A549 (cell line): ENCODE data around the gene KHDC4. TPM values are rescaled to one million over a fixed set of nuclear protein-coding genes. Genes with fewer than 3 reads are reported as not detected.

Source experiments
- ATAC-seq, 2 experiments: fragments of 200-7000 bp in 1 of 2; fragments of >200 bp in 1 of 2; cut with Nextera tagmentation in 1 of 2; cut with Tn5 transposase in 1 of 2; 3 replicates each; pipeline versions ENCODE4 v1.8.0 to v1.9.1; 2018 to 2020; ENCODE audit warnings: mild to moderate bottlenecking in 1 of 2, moderate library complexity in 1 of 2
- CTCF ChIA-PET: fragments of 300-600 bp; sonication (Branson Sonifier 250); formaldehyde crosslinking; extraction: SDS; loops from one replicate; lab custom pipeline; 2021; ENCODE audit warnings: antibody characterized with exemption, inconsistent platforms; lab: Yijun Ruan, JAX
- POLR2A ChIA-PET: fragments of 350-600 bp; formaldehyde crosslinking; extraction: SDS; loops from one replicate; lab custom pipeline; 2021; ENCODE audit warnings: antibody characterized with exemption, inconsistent platforms; lab: Yijun Ruan, JAX
- DNase-seq, 2 experiments: peaks; one replicate each; pipeline versions ENCODE4 v3.0.0 to v3.0.0-alpha.2; 2011 to 2016; ENCODE audit warnings: low read depth in 1 of 2, low spot score in 1 of 2
- FAIRE-seq: peaks from 2 replicates; lab custom pipeline; 2011; peaks lifted over from hg19 to GRCh38; lab: Jason Lieb, UNC
- H3K27ac ChIP-seq, 2 experiments: fragments of >200 bp; sonication (Bioruptor Twin); formaldehyde crosslinking; 3 replicates each; pipeline ENCODE4 v1.5.1; 2016 to 2017
- H3K4me1 ChIP-seq: fragments of >200 bp; sonication (Bioruptor Twin); formaldehyde crosslinking; 3 replicates; pipeline ENCODE4 v1.6.1; 2016
- H3K4me2 ChIP-seq: fragments of >200 bp; sonication (Bioruptor Twin); formaldehyde crosslinking; 3 replicates; pipeline ENCODE4 v1.6.1; 2016
- H3K4me3 ChIP-seq: fragments of >200 bp; sonication (Bioruptor Twin); formaldehyde crosslinking; 3 replicates; pipeline ENCODE4 v1.5.1; 2016
- H3K9me3 ChIP-seq: fragments of >200 bp; sonication (Bioruptor Twin); formaldehyde crosslinking; 3 replicates; pipeline ENCODE4 v1.6.1; 2016
- BCL3 ChIP-seq: fragments of >200 bp; sonication (Bioruptor Twin); formaldehyde crosslinking; IDR thresholded peaks from 3 replicates; pipeline ENCODE4 v1.6.1; 2016
- CBX2 ChIP-seq: fragments of 200-600 bp; sonication (generic); IDR thresholded peaks from 2 replicates; pipeline ENCODE4 v1.6.1; 2016; ENCODE audit warnings: low read depth, mild to moderate bottlenecking, borderline replicate concordance
- CHD4 ChIP-seq: fragments of 200-600 bp; sonication (generic); IDR thresholded peaks from 2 replicates; pipeline ENCODE4 v1.6.1; 2016; ENCODE audit warnings: antibody characterized with exemption, mild to moderate bottlenecking, borderline replicate concordance
- CTCF ChIP-seq: fragments of >200 bp; sonication (Bioruptor Twin); formaldehyde crosslinking; IDR thresholded peaks from 3 replicates; pipeline ENCODE4 v1.5.1; 2016
- EHF ChIP-seq: fragments of 250-450 bp; sonication (Bioruptor Pico); IDR thresholded peaks from 2 replicates; pipeline ENCODE4 v1.5.0; 2020; ENCODE audit warnings: mild to moderate bottlenecking
- FOSL2 ChIP-seq, 2 experiments: fragments of 450-650 bp in 1 of 2; fragments of >200 bp in 1 of 2; sonication (Bioruptor Twin) in 1 of 2; formaldehyde crosslinking; IDR thresholded peaks; 2 replicates each; pipeline versions ENCODE4 v1.5.0 to v1.6.1; 2016 to 2020; ENCODE audit warnings: mild to moderate bottlenecking in 1 of 2, moderate library complexity in 1 of 2
- GATA3 ChIP-seq: IDR thresholded peaks from 2 replicates; pipeline ENCODE4 v1.6.1; 2012; ENCODE audit warnings: borderline replicate concordance
- HDAC2 ChIP-seq: fragments of 200-600 bp; sonication (generic); IDR thresholded peaks from 2 replicates; pipeline ENCODE4 v1.6.1; 2016
- HMGXB4 ChIP-seq: fragments of 250-450 bp; sonication (Bioruptor Pico); IDR thresholded peaks from 2 replicates; pipeline ENCODE4 v1.5.0; 2021; ENCODE audit warnings: mild to moderate bottlenecking, moderate library complexity, borderline replicate concordance
- HOXB5 ChIP-seq: fragments of 250-450 bp; sonication (Bioruptor Pico); IDR thresholded peaks from 2 replicates; pipeline ENCODE4 v1.5.0; 2020; ENCODE audit warnings: mild to moderate bottlenecking, moderate library complexity
- JUN ChIP-seq, 2 experiments: fragments of >200 bp; sonication (Bioruptor Twin); formaldehyde crosslinking; IDR thresholded peaks; 2 replicates in 1 of 2; 3 replicates in 1 of 2; pipeline ENCODE4 v1.6.1; 2016 to 2017
- MAFK ChIP-seq: fragments of 450-650 bp; IDR thresholded peaks from 2 replicates; pipeline ENCODE4 v1.6.1; 2014; ENCODE audit not compliant: partially characterized antibody
- MYC ChIP-seq: IDR thresholded peaks from 2 replicates; pipeline ENCODE4 v1.6.1; 2012; ENCODE audit warnings: mild to moderate bottlenecking, inconsistent platforms, low read length, improper control_type of control experiment, borderline replicate concordance
- PBX3 ChIP-seq: IDR thresholded peaks from 2 replicates; pipeline ENCODE4 v1.6.1; 2012
- PHF8 ChIP-seq: fragments of 200-600 bp; sonication (generic); IDR thresholded peaks from 2 replicates; pipeline ENCODE4 v1.6.1; 2016; ENCODE audit warnings: low read depth, mild to moderate bottlenecking, antibody characterized with exemption, moderate library complexity, borderline replicate concordance
- RAD21 ChIP-seq, 2 experiments: fragments of >200 bp in 1 of 2; sonication (Bioruptor Twin) in 1 of 2; formaldehyde crosslinking in 1 of 2; IDR thresholded peaks in 1 of 2; conservative IDR thresholded peaks in 1 of 2; 2 replicates in 1 of 2; 3 replicates in 1 of 2; pipeline ENCODE4 v1.6.1; 2012 to 2018; ENCODE audit warnings: inconsistent platforms in 1 of 2
- RARB ChIP-seq: fragments of 250-450 bp; sonication (Bioruptor Pico); IDR thresholded peaks from 2 replicates; pipeline ENCODE4 v1.8.0; 2021; ENCODE audit warnings: mild to moderate bottlenecking, moderate library complexity
- RCOR1 ChIP-seq: fragments of 150-350 bp; IDR thresholded peaks from 2 replicates; pipeline ENCODE4 v1.6.1; 2014; ENCODE audit warnings: antibody characterized with exemption, low read length, low read depth
- RFX5 ChIP-seq: fragments of 450-650 bp; IDR thresholded peaks from 2 replicates; pipeline ENCODE4 v1.7.1; 2014; ENCODE audit warnings: antibody characterized with exemption, mild to moderate bottlenecking, moderate library complexity
- SMC3 ChIP-seq: fragments of >200 bp; sonication (Bioruptor Twin); formaldehyde crosslinking; IDR thresholded peaks from 3 replicates; pipeline ENCODE4 v1.6.1; 2018; ENCODE audit warnings: inconsistent platforms
- TP53 ChIP-seq: fragments of 250-450 bp; sonication (Bioruptor Pico); IDR thresholded peaks from 2 replicates; pipeline ENCODE4 v1.5.0; 2021; ENCODE audit warnings: mild to moderate bottlenecking, moderate library complexity
- USF2 ChIP-seq: fragments of 450-650 bp; IDR thresholded peaks from 2 replicates; pipeline ENCODE4 v1.6.1; 2014; ENCODE audit warnings: antibody characterized with exemption
- ZC3H11A ChIP-seq: fragments of 450-650 bp; IDR thresholded peaks from 2 replicates; pipeline ENCODE4 v1.6.1; 2014; ENCODE audit warnings: antibody characterized with exemption, mild to moderate bottlenecking
- WGBS: methylation state at CpG from one replicate; pipeline ENCODE4 v1.1.6; 2017; ENCODE audit errors: missing lambda C conversion rate; 5-methylcytosine and 5-hydroxymethylcytosine counted together
- polyA plus RNA-seq, 4 experiments: library from polyadenylated mRNA; depleted of rRNA in 3 of 4; stranded (reverse); fragments of >200 nt; fragmentation: RNase III in 1 of 4; extraction: RNeasy Plus Mini Kit Qiagen cat#74134 plus additional on column Dnase treatment in 1 of 4; gene quantifications; 2 replicates in 3 of 4; 3 replicates in 1 of 4; pipeline ENCODE4 v1.2.3, GENCODE V29; 2011 to 2017

KHDC4 gene
- polyA plus RNA-seq, 2 of the 4 experiments (the other 2 are of a cell fraction) = 37.7 to 72.3 TPM

- FAIRE-seq (no peak), ATAC-seq (no peak), DNase-seq (no peak)
- H3K4me1 ChIP-seq = peaks cover 57% of the 10 kb centered on the region
- 88% methylated on average over 8 of the region's 8 CpGs for WGBS
- ChIA-PET POLR2A (interaction anchor here (0.6 to 1.5 kb wide), 3 partner anchors 10 to 15 kb away, joined by 4 to 5 read pairs (median 5); no protein-coding TSS in a partner anchor), CTCF (interaction anchor here (0.6 to 10.8 kb wide), 4 partner anchors 8 to 119 kb away, joined by 3 to 423 read pairs (median 4); partner anchors contain the start of gene ARHGEF2)
- peak overlapping the region in 1 of 2 experiments; percentile 57; a peak in 4 of 6 replicates for H3K27ac ChIP-seq
- H3K9me3 ChIP-seq = no peaks in the 10 kb centered on the region
- no peak for TF ChIP-seq CBX2
- no peak for TF ChIP-seq FOSL2 (IDR thresholded peaks at IDR 0.05)
- no peak for TF ChIP-seq FOSL2 (CRISPR knock-in tag; IDR thresholded peaks at IDR 0.05)
- TF ChIP-seq GATA3 = no peak
- TF ChIP-seq PBX3 = no peak
- no peak for TF ChIP-seq RFX5
- TF ChIP-seq USF2 = no peak
- no peak for TF ChIP-seq MAFK
- TF ChIP-seq HOXB5 (CRISPR knock-in tag) = no peak
- TF ChIP-seq CTCF = no peak
- no peak for TF ChIP-seq BCL3
- TF ChIP-seq TP53 = no peak
- no peak for TF ChIP-seq RARB (CRISPR knock-in tag)
- no peak for TF ChIP-seq SMC3
- no peak for TF ChIP-seq RAD21 (conservative IDR thresholded peaks at IDR 0.05 in 1 of 2, IDR thresholded peaks at IDR 0.05 in 1 of 2)
- TF ChIP-seq HDAC2 = no peak
- TF ChIP-seq MYC = no peak
- TF ChIP-seq, all 56 proteins: peak for 0
- no peak overlapping the region for H3K4me3 ChIP-seq
- H3K4me2 ChIP-seq = no peak overlapping the region
Measured at GRCh38 chr1:155946633-155947219, 12.5 kb upstream of the KHDC4 start.

GRCh38 chr1:155944444-155944799 is 10.2 kb upstream of the KHDC4 start:
- DNase-seq = no peak
- 43% methylated on average over 6 of the region's 6 CpGs for WGBS
- Histone ChIP-seq H3K27ac (peak overlapping the region; percentile 35 to 73; a peak in 5 of 6 replicates), H3K4me2 (peak overlapping the region; percentile 49), H3K4me1 (peaks cover 74% of the 10 kb centered on the region), H3K9me3 (no peaks in the 10 kb centered on the region), H3K4me3 (no peak overlapping the region)
- CTCF ChIA-PET = interaction anchor here (0.5 to 10.8 kb wide), 7 partner anchors 11 to 122 kb away, joined by 3 to 423 read pairs (median 7); partner anchors contain the start of gene ARHGEF2
- POLR2A ChIA-PET = interaction anchor here (0.5 to 1.6 kb wide), 4 partner anchors 10 to 31 kb away, joined by 3 to 6 read pairs (median 3); partner anchors contain the start of gene KHDC4
- FAIRE-seq = no peak
- no peak for ATAC-seq
- no peak for TF ChIP-seq EHF (CRISPR knock-in tag)
- TF ChIP-seq RCOR1 = no peak
- TF ChIP-seq PHF8 = no peak
- TF ChIP-seq HMGXB4 (CRISPR knock-in tag) = no peak
- TF ChIP-seq CHD4 = no peak
- TF ChIP-seq JUN (IDR thresholded peaks at IDR 0.05) = no peak; a peak in 1 of 5 replicates
- TF ChIP-seq ZC3H11A = no peak
